ENCODE data around the gene CST11. TPM values are rescaled to one million over a fixed set of nuclear protein-coding genes. Genes with fewer than 3 reads are reported as not detected.

CST11 gene
- total and polyA plus RNA-seq, 2 donors from 2014 or later, result not detected

GRCh38 chr20:23425129-23425528 is 27.5 kb downstream of the CST11 start:
- no peak overlapping the region for H3K27ac ChIP-seq (ENCODE audit: low read depth in 2 of 2, low read length in 2 of 2)
- DNase-seq, result peak in 1 of 5 donors; percentile 31
- H3K36me3 ChIP-seq (ENCODE audit: control insufficient read depth in 2 of 3, insufficient read depth in 3 of 3, low read length in 3 of 3), result no peaks in the 10 kb centered on the region
- TF ChIP-seq CTCF (IDR thresholded peaks at IDR 0.05; ENCODE audit: borderline replicate concordance, extremely low read depth, insufficient read depth), result no peak
- no peak for FAIRE-seq
- intact Hi-C loops (cut with DNase I), result no loop called here
- no peaks in the 10 kb centered on the region for H3K27me3 ChIP-seq (ENCODE audit: control insufficient read depth, insufficient read depth, low read length)
- no peak overlapping the region for H3K4me3 ChIP-seq (ENCODE audit: low read length in 3 of 3)
- H3K9ac ChIP-seq (ENCODE audit: low read length in 3 of 3), result no peak overlapping the region
- H3K4me1 ChIP-seq (ENCODE audit: control insufficient read depth in 2 of 3, insufficient read depth in 2 of 3, low read depth in 1 of 3, low read length in 3 of 3), result peaks cover 0 to 5% (median 0%) of the 10 kb centered on the region in 3 donors
- no peaks in the 10 kb centered on the region for H3K9me3 ChIP-seq (ENCODE audit: control insufficient read depth in 2 of 3, insufficient read depth in 1 of 3, low read length in 3 of 3)

GRCh38 chr20:23420943-23421931 is 31.4 kb downstream of the CST11 start, which contains the start of gene NAPB:
TSS of gene NAPB (minus strand) at chr20:23421488. CDS start at chr20:23421402, 86 bp downstream.
- Histone ChIP-seq H3K4me3 (ENCODE audit: low read length in 3 of 3) (peak within 1 kb of the TSS; percentile 80 to 85 (median 81)), H3K9me3 (ENCODE audit: control insufficient read depth in 2 of 3, insufficient read depth in 1 of 3, low read length in 3 of 3) (no peaks in the 10 kb centered on the region), H3K9ac (ENCODE audit: low read length in 3 of 3) (peak within 1 kb of the TSS; percentile 67 to 83 (median 82)), H3K27me3 (ENCODE audit: control insufficient read depth, insufficient read depth, low read length) (no peaks in the 10 kb centered on the region), H3K36me3 (ENCODE audit: control insufficient read depth in 2 of 3, insufficient read depth in 3 of 3, low read length in 3 of 3) (no peaks in the 10 kb centered on the region), H3K27ac (ENCODE audit: low read depth in 2 of 2, low read length in 2 of 2) (peak within 1 kb of the TSS; percentile 87 to 89), H3K4me1 (ENCODE audit: control insufficient read depth in 2 of 3, insufficient read depth in 2 of 3, low read depth in 1 of 3, low read length in 3 of 3) (peaks cover 0 to 10% (median 9%) of the 10 kb centered on the region in 3 donors)
- DNase-seq, result peak; percentile 95 to 98 (median 97)
- FAIRE-seq, result no peak
- peak; percentile 50 for TF ChIP-seq CTCF (IDR thresholded peaks at IDR 0.05; ENCODE audit: borderline replicate concordance, extremely low read depth, insufficient read depth)
- intact Hi-C loops (cut with DNase I), result no loop called here

GRCh38 chr20:23419995-23420901 is 32.4 kb downstream of the CST11 start:
- intact Hi-C loops (cut with DNase I), result no loop called here

More at GRCh38 chr20:23419995-23420901, 32.4 kb downstream of the CST11 start:
- H3K9me3 ChIP-seq (ENCODE audit: control insufficient read depth in 2 of 3, insufficient read depth in 1 of 3, low read length in 3 of 3), result no peaks in the 10 kb centered on the region
- H3K27me3 ChIP-seq (ENCODE audit: control insufficient read depth, insufficient read depth, low read length), result no peaks in the 10 kb centered on the region
- no peaks in the 10 kb centered on the region for H3K36me3 ChIP-seq (ENCODE audit: control insufficient read depth in 2 of 3, insufficient read depth in 3 of 3, low read length in 3 of 3)
- H3K4me1 ChIP-seq (ENCODE audit: control insufficient read depth in 2 of 3, insufficient read depth in 2 of 3, low read depth in 1 of 3, low read length in 3 of 3), result peaks cover 0 to 10% (median 9%) of the 10 kb centered on the region in 3 donors
- H3K4me3 ChIP-seq (ENCODE audit: low read length in 3 of 3), result peak overlapping the region; percentile 80 to 85 (median 81)
- DNase-seq (peak in 4 of 5 donors; percentile 24 to 80 (median 67)), FAIRE-seq (no peak)
- TF ChIP-seq CTCF (IDR thresholded peaks at IDR 0.05; ENCODE audit: borderline replicate concordance, extremely low read depth, insufficient read depth), result no peak
- peak overlapping the region; percentile 87 to 89 for H3K27ac ChIP-seq (ENCODE audit: low read depth in 2 of 2, low read length in 2 of 2)
- peak overlapping the region; percentile 32 to 83 (median 82) for H3K9ac ChIP-seq (ENCODE audit: low read length in 3 of 3)
